Endometrial microvascular endothelial cells (primary cell): ENCODE data around the gene WFDC12. TPM values are rescaled to one million over a fixed set of nuclear protein-coding genes. Genes with fewer than 3 reads are reported as not detected.

ENCODE experiments used
- in situ Hi-C: cut with HindIII; loops from 2 replicates; pipeline ENCODE4 v1.10.0; 2017; ENCODE audit warnings: low sequenced_read_pairs, low pct_unique_long_range_greater_than_20kb; ENCODE audit errors: inconsistent ontology term
- total RNA-seq: library from RNA; depleted of rRNA; stranded (reverse); fragments of >200 nt; gene quantifications from one replicate; pipeline ENCODE4 v1.2.3, GENCODE V29; 2015; ENCODE audit errors: inconsistent ontology term

Gene WFDC12
- total RNA-seq, 1 donor from 2014 or later: not detected

DNA sequence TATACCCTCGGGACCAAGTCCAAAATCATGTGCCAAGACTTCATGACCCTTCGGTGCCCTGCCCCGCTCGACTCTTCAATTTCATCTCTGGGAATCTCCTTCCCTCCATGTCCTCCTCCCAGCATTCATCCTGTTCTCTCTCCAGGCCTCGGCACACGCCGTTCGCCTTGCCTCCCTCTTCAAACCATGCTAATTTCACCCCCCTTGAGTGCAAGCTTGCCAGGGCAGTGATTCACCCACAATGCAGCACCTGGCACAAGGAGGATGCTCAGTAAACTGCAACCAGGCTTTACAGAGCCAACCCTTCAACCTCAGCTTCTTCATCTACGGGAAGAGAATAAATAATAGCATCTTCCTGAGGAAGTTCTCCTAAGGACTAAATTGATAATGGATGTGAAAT is 27.5 kb downstream of the WFDC12 start:
- in situ Hi-C loops: loop anchor here (25.0 kb wide), 1 partner anchor 191 kb away; no protein-coding TSS in a partner anchor

DNA sequence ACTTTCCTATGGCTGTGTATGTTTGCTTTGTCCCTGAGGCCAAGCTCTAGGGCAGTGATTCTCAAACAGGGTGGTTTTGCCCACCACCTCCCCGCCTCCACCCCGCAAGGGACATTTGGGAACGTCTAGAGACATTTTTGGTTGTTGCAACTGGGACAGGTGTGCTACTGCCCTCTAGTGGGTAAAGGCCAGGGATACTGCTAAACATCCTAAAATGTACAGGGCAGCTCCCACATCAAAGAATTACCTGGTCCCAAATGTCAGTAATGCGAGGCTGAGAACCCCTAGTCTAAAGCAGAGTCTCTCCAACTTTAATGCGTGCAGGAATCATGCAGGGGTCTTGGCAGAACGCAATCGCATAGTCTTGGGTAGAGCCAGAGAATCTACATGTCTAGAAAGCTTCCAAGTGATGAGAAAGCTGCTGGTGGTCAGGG is 28.4 kb downstream of the WFDC12 start:
- in situ Hi-C loops: loop anchor here (25.0 kb wide), 1 partner anchor 191 kb away; no protein-coding TSS in a partner anchor

GRCh38 chr20:45094864-45095574 is 29.2 kb downstream of the WFDC12 start:
- in situ Hi-C loops: loop anchor here (25.0 kb wide), 1 partner anchor 192 kb away; no protein-coding TSS in a partner anchor

DNA sequence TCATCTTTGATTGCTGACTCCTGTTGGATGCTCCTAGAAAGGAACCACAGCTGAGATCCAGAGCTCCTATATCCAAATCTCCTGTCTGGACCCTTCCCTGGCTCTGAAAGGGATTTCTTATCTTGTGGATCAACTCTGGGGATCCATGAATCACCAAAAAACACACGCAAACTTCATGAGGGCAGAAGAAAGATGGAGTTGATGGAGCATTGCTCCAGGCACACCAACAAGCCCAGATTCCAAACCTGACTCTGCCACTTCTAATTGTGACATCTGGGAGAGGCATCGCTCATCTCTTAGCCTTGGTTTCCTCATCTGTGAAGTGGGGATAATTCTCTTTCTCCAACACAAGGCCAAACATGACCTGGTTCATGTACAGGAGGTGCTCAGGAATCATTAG is 30.1 kb downstream of the WFDC12 start:
- in situ Hi-C loops: loop anchor here (25.0 kb wide), 1 partner anchor 193 kb away; no protein-coding TSS in a partner anchor

- in situ Hi-C loops: loop anchor here (25.0 kb wide), 1 partner anchor 194 kb away; no protein-coding TSS in a partner anchor
Observed at GRCh38 chr20:45092898-45093297, 31.4 kb downstream of the WFDC12 start.

GRCh38 chr20:45091366-45091765 is 32.9 kb downstream of the WFDC12 start:
- in situ Hi-C loops: loop anchor here (25.0 kb wide), 1 partner anchor 196 kb away; no protein-coding TSS in a partner anchor

DNA sequence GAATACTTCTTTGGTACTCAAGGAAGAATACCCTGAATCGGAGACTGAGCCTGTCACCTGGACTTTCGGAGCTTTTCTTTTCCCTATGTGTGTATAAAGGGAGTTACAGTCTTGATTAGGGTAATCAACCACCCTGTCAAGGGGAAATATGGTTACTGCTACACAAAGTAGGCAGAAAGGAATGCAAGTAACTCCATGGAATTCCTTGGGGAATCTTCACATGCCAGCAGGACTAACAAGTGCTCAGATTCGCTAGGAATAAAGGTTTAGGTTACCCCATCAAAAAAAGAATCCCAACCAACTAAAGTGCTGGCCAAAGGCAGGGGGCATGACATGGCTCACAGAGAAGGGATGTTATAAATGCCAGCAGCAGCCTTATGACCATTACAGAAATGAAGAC is 33.8 kb downstream of the WFDC12 start:
- in situ Hi-C loops: loop anchor here (25.0 kb wide), 1 partner anchor 197 kb away; no protein-coding TSS in a partner anchor

DNA sequence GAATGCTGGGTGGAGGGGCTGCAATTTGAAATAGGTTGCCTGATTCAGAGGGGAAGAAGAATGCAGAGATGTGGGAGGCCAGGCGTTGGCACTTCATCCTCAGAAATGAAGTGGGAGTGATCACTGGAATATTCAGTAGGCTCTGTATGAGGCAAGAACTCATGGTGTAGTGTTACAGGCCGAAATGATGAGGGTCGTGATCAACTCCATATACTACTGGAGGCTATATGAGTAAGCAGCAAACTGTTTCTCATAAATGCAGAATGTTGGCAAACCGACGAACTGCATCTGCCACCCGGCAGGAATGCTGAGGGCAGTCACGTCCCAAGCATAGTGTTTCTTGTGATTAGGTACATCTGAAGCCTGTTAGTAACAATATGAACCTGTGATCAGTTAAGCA is 36.0 kb downstream of the WFDC12 start:
- in situ Hi-C loops: loop anchor here (25.0 kb wide), 1 partner anchor 199 kb away; no protein-coding TSS in a partner anchor

GRCh38 chr20:45087814-45088213 is 36.5 kb downstream of the WFDC12 start:
- in situ Hi-C loops: loop anchor here (25.0 kb wide), 1 partner anchor 199 kb away; no protein-coding TSS in a partner anchor

- in situ Hi-C loops: loop anchor here (25.0 kb wide), 1 partner anchor 200 kb away; no protein-coding TSS in a partner anchor
Observed at GRCh38 chr20:45087097-45087790, 37.0 kb downstream of the WFDC12 start.

GRCh38 chr20:45085867-45086266 is 38.4 kb downstream of the WFDC12 start:
- in situ Hi-C loops: loop anchor here (25.0 kb wide), 1 partner anchor 201 kb away; no protein-coding TSS in a partner anchor

- in situ Hi-C loops: loop anchor here (25.0 kb wide), 1 partner anchor 202 kb away; no protein-coding TSS in a partner anchor
Observed at GRCh38 chr20:45085289-45085688, 39.0 kb downstream of the WFDC12 start.

GRCh38 chr20:45083127-45083526 is 41.1 kb downstream of the WFDC12 start:
- in situ Hi-C loops: loop anchor here (25.0 kb wide), 1 partner anchor 204 kb away; no protein-coding TSS in a partner anchor

DNA sequence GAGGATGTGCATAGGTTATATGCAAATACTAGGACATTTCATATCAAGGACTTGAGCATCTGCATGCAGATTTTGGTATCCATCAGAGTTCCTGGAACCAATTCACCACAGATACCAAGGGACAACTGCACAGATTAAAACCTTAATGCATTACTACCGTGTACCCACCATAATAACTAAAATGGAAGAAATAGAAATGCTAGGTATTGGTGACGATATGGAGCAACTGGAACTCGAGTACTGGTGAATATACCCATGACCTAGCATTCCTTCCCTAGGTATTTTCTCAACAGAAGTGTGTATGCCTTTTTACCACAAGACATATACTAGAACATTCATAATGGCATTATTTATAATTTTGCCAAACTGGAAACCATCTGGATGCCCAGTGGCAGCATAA is 41.8 kb downstream of the WFDC12 start:
- in situ Hi-C loops: loop anchor here (25.0 kb wide), 1 partner anchor 205 kb away; no protein-coding TSS in a partner anchor

GRCh38 chr20:45080867-45081624 is 43.2 kb downstream of the WFDC12 start:
- in situ Hi-C loops: loop anchor here (25.0 kb wide), 1 partner anchor 206 kb away; no protein-coding TSS in a partner anchor

GRCh38 chr20:45077559-45077958 is 46.7 kb downstream of the WFDC12 start:
- in situ Hi-C loops: loop anchor here (25.0 kb wide), 1 partner anchor 210 kb away; no protein-coding TSS in a partner anchor
